SK-N-SH treated with all-trans-retinoic acid at 6 μM for 48 hours (cell line): ENCODE measurements around the gene CTDNEP1.

Experiments
- ATAC-seq: fragments of 200-7000 bp; cut with Tn5 transposase; 3 replicates; pipeline ENCODE4 v1.9.1; 2020; ENCODE audit warnings: mild to moderate bottlenecking, moderate library complexity
- ESRRG ChIP-seq: fragments of 250-450 bp; sonication (Bioruptor Pico); IDR thresholded peaks from 2 replicates; pipeline ENCODE4 v1.6.1; 2021; ENCODE audit warnings: mild to moderate bottlenecking
- ISL1 ChIP-seq: fragments of 250-450 bp; sonication (Bioruptor Pico); IDR thresholded peaks from 2 replicates; pipeline ENCODE4 v2.1.2; 2022; ENCODE audit warnings: mild to moderate bottlenecking, moderate library complexity
- OSR1 ChIP-seq: fragments of 250-450 bp; sonication (Bioruptor Pico); IDR thresholded peaks from 2 replicates; pipeline ENCODE4 v1.8.0; 2022; ENCODE audit warnings: moderate library complexity, mild to moderate bottlenecking, inconsistent platforms
- PATZ1 ChIP-seq: fragments of 250-450 bp; sonication (Bioruptor Pico); IDR thresholded peaks from 2 replicates; pipeline ENCODE4 v1.8.0; 2020; ENCODE audit warnings: mild to moderate bottlenecking, moderate library complexity, borderline replicate concordance
- RARB ChIP-seq: fragments of 250-450 bp; sonication (Bioruptor Pico); IDR thresholded peaks from 2 replicates; pipeline ENCODE4 v1.8.0; 2021; ENCODE audit warnings: mild to moderate bottlenecking, moderate library complexity
- TCF4 ChIP-seq: fragments of 250-450 bp; sonication (Bioruptor Pico); IDR thresholded peaks from 2 replicates; pipeline ENCODE4 v1.8.0; 2021; ENCODE audit warnings: mild to moderate bottlenecking, moderate library complexity, borderline replicate concordance
- TOX ChIP-seq: fragments of 250-450 bp; sonication (Bioruptor Pico); IDR thresholded peaks from 2 replicates; pipeline ENCODE4 v1.8.0; 2021; ENCODE audit warnings: mild to moderate bottlenecking, moderate library complexity, borderline replicate concordance
- ZC3H10 ChIP-seq: fragments of 250-450 bp; sonication (Bioruptor Pico); IDR thresholded peaks from 2 replicates; pipeline ENCODE4 v1.5.1; 2021; ENCODE audit warnings: mild to moderate bottlenecking, moderate library complexity
- ZFP3 ChIP-seq: fragments of 250-450 bp; sonication (Bioruptor Pico); IDR thresholded peaks from 2 replicates; pipeline ENCODE4 v1.5.0; 2020; ENCODE audit warnings: mild to moderate bottlenecking, moderate library complexity
- ZFP30 ChIP-seq: fragments of 450-650 bp; formaldehyde crosslinking; IDR thresholded peaks from 2 replicates; pipeline ENCODE4 v1.5.0; 2022; ENCODE audit warnings: mild to moderate bottlenecking, moderate library complexity
- TF ChIP-seq, protein P1 (sequence below): fragments of 250-450 bp; sonication (Bioruptor Pico); IDR thresholded peaks from 2 replicates; pipeline ENCODE4 v1.5.0; 2020; ENCODE audit warnings: mild to moderate bottlenecking, moderate library complexity

CTDNEP1 gene

DNA sequence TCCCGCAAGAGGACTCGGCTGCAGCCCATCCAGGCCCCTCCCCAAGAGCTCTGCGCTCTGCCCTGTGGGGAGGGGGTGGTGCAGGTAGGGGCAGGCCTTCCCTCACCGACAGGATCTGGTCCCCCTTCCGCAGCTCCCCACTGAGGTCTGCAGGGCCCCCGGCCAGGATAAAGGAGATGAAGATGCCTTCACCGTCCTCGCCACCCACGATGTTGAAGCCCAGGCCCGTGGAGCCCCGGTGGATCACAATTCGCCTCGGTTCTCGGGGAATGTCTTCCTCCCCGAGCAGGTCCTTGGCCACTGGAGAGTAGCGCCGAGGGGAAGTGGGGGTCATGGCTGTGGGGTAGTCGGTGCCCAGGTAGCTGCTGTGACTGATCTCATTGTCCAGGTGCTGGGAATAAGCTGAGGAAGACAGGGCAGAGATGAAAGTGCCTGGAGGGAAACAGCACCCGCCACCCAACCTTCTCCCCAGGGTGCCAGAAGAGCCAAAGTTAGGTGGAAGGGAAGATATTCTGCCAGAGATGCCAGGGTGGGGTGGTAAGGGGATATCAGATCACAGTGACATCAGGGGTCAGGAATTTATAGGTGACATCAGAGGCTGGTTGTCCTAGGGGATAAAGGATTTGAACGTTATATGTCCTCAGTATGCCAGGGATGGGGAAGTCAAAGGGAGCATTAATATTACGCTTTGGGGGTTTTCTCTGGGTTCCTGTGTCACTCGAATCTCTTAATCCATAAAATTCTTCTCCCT lies 54.7 kb downstream of the CTDNEP1 start:
- no peak for TF ChIP-seq RARB
- no peak for TF ChIP-seq PATZ1 (CRISPR knock-in tag)
- TF ChIP-seq ZFP30 (CRISPR knock-in tag) = no peak

GRCh38 chr17:7195971-7196370 lies 55.6 kb downstream of the CTDNEP1 start:
- no peak for TF ChIP-seq RARB
- TF ChIP-seq TCF4 = no peak
- no peak for TF ChIP-seq ZC3H10 (CRISPR knock-in tag)
- TF ChIP-seq, protein P1, sequence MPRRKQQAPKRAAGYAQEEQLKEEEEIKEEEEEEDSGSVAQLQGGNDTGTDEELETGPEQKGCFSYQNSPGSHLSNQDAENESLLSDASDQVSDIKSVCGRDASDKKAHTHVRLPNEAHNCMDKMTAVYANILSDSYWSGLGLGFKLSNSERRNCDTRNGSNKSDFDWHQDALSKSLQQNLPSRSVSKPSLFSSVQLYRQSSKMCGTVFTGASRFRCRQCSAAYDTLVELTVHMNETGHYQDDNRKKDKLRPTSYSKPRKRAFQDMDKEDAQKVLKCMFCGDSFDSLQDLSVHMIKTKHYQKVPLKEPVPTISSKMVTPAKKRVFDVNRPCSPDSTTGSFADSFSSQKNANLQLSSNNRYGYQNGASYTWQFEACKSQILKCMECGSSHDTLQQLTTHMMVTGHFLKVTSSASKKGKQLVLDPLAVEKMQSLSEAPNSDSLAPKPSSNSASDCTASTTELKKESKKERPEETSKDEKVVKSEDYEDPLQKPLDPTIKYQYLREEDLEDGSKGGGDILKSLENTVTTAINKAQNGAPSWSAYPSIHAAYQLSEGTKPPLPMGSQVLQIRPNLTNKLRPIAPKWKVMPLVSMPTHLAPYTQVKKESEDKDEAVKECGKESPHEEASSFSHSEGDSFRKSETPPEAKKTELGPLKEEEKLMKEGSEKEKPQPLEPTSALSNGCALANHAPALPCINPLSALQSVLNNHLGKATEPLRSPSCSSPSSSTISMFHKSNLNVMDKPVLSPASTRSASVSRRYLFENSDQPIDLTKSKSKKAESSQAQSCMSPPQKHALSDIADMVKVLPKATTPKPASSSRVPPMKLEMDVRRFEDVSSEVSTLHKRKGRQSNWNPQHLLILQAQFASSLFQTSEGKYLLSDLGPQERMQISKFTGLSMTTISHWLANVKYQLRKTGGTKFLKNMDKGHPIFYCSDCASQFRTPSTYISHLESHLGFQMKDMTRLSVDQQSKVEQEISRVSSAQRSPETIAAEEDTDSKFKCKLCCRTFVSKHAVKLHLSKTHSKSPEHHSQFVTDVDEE (CRISPR knock-in tag) = no peak
- no peak for TF ChIP-seq OSR1
- no peak for TF ChIP-seq ZFP3 (CRISPR knock-in tag)
- no peak for TF ChIP-seq TOX
- TF ChIP-seq ESRRG = no peak
- no peak for TF ChIP-seq PATZ1 (CRISPR knock-in tag)
- no peak for TF ChIP-seq ISL1 (CRISPR knock-in tag)

More for the DNA sequence above, 54.7 kb downstream of the CTDNEP1 start:
- ATAC-seq = no peak

More at GRCh38 chr17:7195971-7196370, 55.6 kb downstream of the CTDNEP1 start:
- ATAC-seq = no peak
